PC-3 (cell line): Measurements from ENCODE around the gene CXCL5. TPM values are rescaled to one million over a fixed set of nuclear protein-coding genes. Genes with fewer than 3 reads are reported as not detected.

Source experiments
- ATAC-seq: fragments of 200-7000 bp; cut with Tn5 transposase; 2 replicates; pipeline ENCODE4 v1.9.1; 2020; ENCODE audit warnings: mild to moderate bottlenecking, moderate library complexity
- BruUV-seq: library from RNA; stranded (reverse); fragments of 400-500 nt; replicated peaks from 2 replicates; lab custom pipeline; 2021; lab: Mats Ljungman, UMichigan
- CTCF ChIA-PET: fragments of 300-600 bp; sonication (Branson Sonifier 250); formaldehyde crosslinking; loops from one replicate; lab custom pipeline; 2022; ENCODE audit warnings: antibody characterized with exemption; lab: Charles Lee
- POLR2A ChIA-PET: fragments of 300-600 bp; sonication (Branson Sonifier 250); formaldehyde crosslinking; loops from one replicate; lab custom pipeline; 2022; ENCODE audit warnings: antibody characterized with exemption; ENCODE audit not compliant: unreplicated experiment; lab: Charles Lee
- DNase-seq: peaks from one replicate; pipeline ENCODE4 v3.0.0-alpha.2; 2015
- H2AFZ ChIP-seq: fragments of 300-600 bp; sonication (generic); 2 replicates; pipeline ENCODE4 v1.6.0; 2016; ENCODE audit warnings: antibody characterized with exemption, low read length
- H3F3A ChIP-seq: fragments of 300-600 bp; sonication (generic); one replicate; pipeline ENCODE4 v1.6.0; 2017; ENCODE audit warnings: antibody characterized with exemption, low read length, control low read depth, mild to moderate bottlenecking; ENCODE audit not compliant: unreplicated experiment
- H3K27ac ChIP-seq: fragments of 300-600 bp; sonication (generic); 2 replicates; pipeline ENCODE4 v1.5.1; 2016; ENCODE audit warnings: mild to moderate bottlenecking, low read length
- H3K27me3 ChIP-seq: fragments of 300-600 bp; sonication (generic); 2 replicates; pipeline ENCODE4 v1.6.1; 2016; ENCODE audit warnings: low read length, mixed read lengths
- H3K36me3 ChIP-seq: fragments of 300-600 bp; sonication (generic); 2 replicates; pipeline ENCODE4 v1.6.1; 2016; ENCODE audit warnings: low read depth, mixed run types, low read length, mixed read lengths
- H3K4me1 ChIP-seq: fragments of 300-600 bp; sonication (generic); 2 replicates; pipeline ENCODE4 v1.5.1; 2016; ENCODE audit warnings: low read length; ENCODE audit not compliant: insufficient read depth
- H3K4me2 ChIP-seq: fragments of 300-600 bp; sonication (generic); 2 replicates; pipeline ENCODE4 v1.6.0; 2016; ENCODE audit warnings: low read length
- H3K4me3 ChIP-seq: fragments of 300-600 bp; sonication (generic); 2 replicates; pipeline ENCODE4 v1.5.1; 2016; ENCODE audit warnings: mild to moderate bottlenecking, low read length, mixed read lengths
- H3K79me2 ChIP-seq: fragments of 300-600 bp; sonication (generic); 2 replicates; pipeline ENCODE4 v1.6.1; 2017; ENCODE audit warnings: low read length, mixed read lengths
- H3K9ac ChIP-seq: fragments of 300-600 bp; sonication (generic); 2 replicates; pipeline ENCODE4 v1.6.0; 2016; ENCODE audit warnings: mild to moderate bottlenecking, low read length
- H3K9me2 ChIP-seq: fragments of 300-600 bp; sonication (generic); replicated peaks from 2 replicates; pipeline ENCODE4 v1.6.1; 2016; ENCODE audit warnings: mixed run types, low read length, mixed read lengths
- H3K9me3 ChIP-seq: fragments of 300-600 bp; sonication (generic); 2 replicates; pipeline ENCODE4 v1.6.1; 2016; ENCODE audit warnings: low read length, mixed read lengths
- H4K20me1 ChIP-seq: fragments of 300-600 bp; sonication (generic); 2 replicates; pipeline ENCODE4 v1.6.1; 2016; ENCODE audit warnings: low read length, mixed read lengths
- CTCF ChIP-seq: fragments of 300-600 bp; sonication (generic); conservative IDR thresholded peaks from 2 replicates; pipeline ENCODE4 v1.5.1; 2017; ENCODE audit warnings: antibody characterized with exemption, low read depth, mild to moderate bottlenecking, low read length
- EZH2 ChIP-seq: fragments of 300-600 bp; sonication (generic); IDR thresholded peaks from one replicate; pipeline ENCODE4 v1.6.1; 2017; ENCODE audit warnings: antibody characterized with exemption, mild to moderate bottlenecking, low read length; ENCODE audit not compliant: unreplicated experiment
- EZH2phosphoT487 ChIP-seq: fragments of 300-600 bp; sonication (generic); IDR thresholded peaks from 2 replicates; pipeline ENCODE4 v1.6.1; 2018; ENCODE audit warnings: mild to moderate bottlenecking, antibody characterized with exemption, low read length, borderline replicate concordance
- intact Hi-C: fragments of 100-400 bp; cut with micrococcal nuclease; formaldehyde crosslinking; loops from 2 replicates; pipeline ENCODE4 v1.9.0; 2023
- total RNA-seq: library from RNA; depleted of rRNA; stranded (reverse); fragments of >200 nt; gene quantifications from 2 replicates; pipeline ENCODE4 v1.2.3, GENCODE V29; 2014

CXCL5 gene
- total RNA-seq, 1 experiment from 2014 or later, result 0.55 TPM

- ChIA-PET POLR2A (no interaction called here), CTCF (no interaction called here)
- ATAC-seq (peak; percentile 26; the same call in 1 of the 2 replicates), DNase-seq (peak; percentile 23)
- peak overlapping the region; percentile 6; the same call in 1 of the 2 replicates for H3K27ac ChIP-seq
- no TSS peak for BruUV-seq
- H2AFZ ChIP-seq, result no peak overlapping the region
- TF ChIP-seq EZH2phosphoT487, result no peak
- no peak for TF ChIP-seq EZH2
- no peak for TF ChIP-seq CTCF
- H3K79me2 ChIP-seq, result no peaks in the 10 kb centered on the region
- H4K20me1 ChIP-seq, result no peaks in the 10 kb centered on the region
- H3K4me3 ChIP-seq, result no peak overlapping the region
- no peaks in the 10 kb centered on the region for H3K9me3 ChIP-seq
- H3K4me2 ChIP-seq, result no peak overlapping the region
- no peak overlapping the region for H3K9ac ChIP-seq
- H3K9me2 ChIP-seq, result no peaks in the 10 kb centered on the region
- no peaks in the 10 kb centered on the region for H3K36me3 ChIP-seq
- peaks cover 7% of the 10 kb centered on the region for H3F3A ChIP-seq
- peaks cover 48% of the 10 kb centered on the region for H3K4me1 ChIP-seq
- intact Hi-C loops, result no loop called here
- no peaks in the 10 kb centered on the region for H3K27me3 ChIP-seq
These were observed 31.8 kb upstream of the CXCL5 start for GRCh38 chr4:74030285-74030684.

- Histone ChIP-seq H4K20me1 (no peaks in the 10 kb centered on the region), H3K36me3 (no peaks in the 10 kb centered on the region), H3K4me1 (peaks cover 38% of the 10 kb centered on the region), H3K27me3 (no peaks in the 10 kb centered on the region), H3K79me2 (no peaks in the 10 kb centered on the region), H3K9me2 (no peaks in the 10 kb centered on the region), H3F3A (no peaks in the 10 kb centered on the region), H3K4me2 (no peak overlapping the region), H3K4me3 (no peak overlapping the region), H2AFZ (no peak overlapping the region), H3K9ac (no peak overlapping the region), H3K27ac (no peak overlapping the region), H3K9me3 (no peaks in the 10 kb centered on the region)
- CTCF ChIA-PET, result no interaction called here
- BruUV-seq, result no TSS peak
- intact Hi-C loops, result no loop called here
- ATAC-seq (no peak), DNase-seq (no peak)
- TF ChIP-seq EZH2 (no peak), CTCF (no peak)
- POLR2A ChIA-PET, result no interaction called here
These were observed 30.0 kb upstream of the CXCL5 start for GRCh38 chr4:74028504-74028903.

- H3K27ac ChIP-seq, result no peak overlapping the region
- ChIA-PET CTCF (interaction anchor here (0.6 kb wide), 1 partner anchor 101 kb away, joined by 3 read pairs; no protein-coding TSS in a partner anchor), POLR2A (interaction anchor here (0.5 to 0.7 kb wide), 2 partner anchors 152 to 276 kb away, joined by 3 to 4 read pairs; no protein-coding TSS in a partner anchor)
- H3K27me3 ChIP-seq, result no peaks in the 10 kb centered on the region
- no peak overlapping the region for H3K4me2 ChIP-seq
- H3K9me2 ChIP-seq, result no peaks in the 10 kb centered on the region
- H2AFZ ChIP-seq, result no peak overlapping the region
- BruUV-seq, result no TSS peak
- peak; percentile 87 for ATAC-seq
- no peak for TF ChIP-seq CTCF
- TF ChIP-seq EZH2, result no peak
- no peak for TF ChIP-seq EZH2phosphoT487
- H3K4me3 ChIP-seq, result no peak overlapping the region
- H3K4me1 ChIP-seq, result peaks cover 9% of the 10 kb centered on the region; the same call in 1 of the 2 replicates
- H3K9me3 ChIP-seq, result no peaks in the 10 kb centered on the region
- H4K20me1 ChIP-seq, result no peaks in the 10 kb centered on the region
- peak; percentile 22 for DNase-seq
- no peak overlapping the region for H3K9ac ChIP-seq
- H3K79me2 ChIP-seq, result no peaks in the 10 kb centered on the region
- intact Hi-C loops, result loop anchor here (5.0 kb wide), 1 partner anchor 341 kb away; no protein-coding TSS in a partner anchor
- no peaks in the 10 kb centered on the region for H3K36me3 ChIP-seq
- no peaks in the 10 kb centered on the region for H3F3A ChIP-seq
These were observed 25.2 kb upstream of the CXCL5 start for GRCh38 chr4:74023709-74024108.
